GM23248 (cell line): Measurements from ENCODE around the gene MGAM2.

ENCODE experiments used
- EZH2 ChIP-seq: fragments of 200-600 bp; sonication (generic); IDR thresholded peaks from 2 replicates; pipeline ENCODE4 v1.6.1; 2018; ENCODE audit warnings: antibody characterized with exemption, mild to moderate bottlenecking; ENCODE audit not compliant: insufficient read depth, poor library complexity, severe bottlenecking
- EZH2phosphoT487 ChIP-seq: fragments of 200-600 bp; sonication (generic); IDR thresholded peaks from 2 replicates; pipeline ENCODE4 v1.6.1; 2018; ENCODE audit warnings: antibody characterized with exemption, moderate library complexity, mild to moderate bottlenecking, low read depth; ENCODE audit not compliant: insufficient read depth

DNA sequence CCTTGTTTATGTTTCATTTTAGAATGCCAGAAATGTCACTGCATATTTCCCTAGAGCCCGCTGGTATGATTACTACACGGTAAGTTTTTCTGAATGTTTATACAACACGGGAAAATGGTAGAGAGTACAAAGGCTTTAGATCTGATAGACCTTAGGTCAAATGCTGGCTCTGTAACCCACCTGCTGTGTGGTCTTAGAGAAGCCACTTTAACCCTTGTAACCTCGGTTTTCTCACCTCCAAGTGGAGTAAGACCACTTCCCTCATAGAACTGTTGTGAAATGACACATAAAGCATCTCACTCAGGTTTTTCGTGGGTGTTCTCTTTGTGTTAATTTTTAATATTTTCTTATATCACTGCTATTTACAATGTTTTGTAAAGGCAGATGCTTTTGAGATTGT is 13.9 kb upstream of the MGAM2 start:
- TF ChIP-seq EZH2 (no peak), EZH2phosphoT487 (no peak)
